ENCODE data around the gene NR1D1. TPM values are rescaled to one million over a fixed set of nuclear protein-coding genes. Genes with fewer than 3 reads are reported as not detected.
A peak's percentile ranks its signal among the peaks of the same experiment; 100 is the strongest.

NR1D1 gene
- total RNA-seq, 2 experiments from 2014 or later = 6.7 to 7.3 TPM

- no peak overlapping the region for H3K4me3 Mint-ChIP-seq
These were observed 2.8 kb upstream of the NR1D1 start for GRCh38 chr17:40103071-40103661.

GRCh38 chr17:40101367-40102210 lies 1.2 kb upstream of the NR1D1 start:
- ChIA-PET CTCF (interaction anchor here (0.9 to 9.3 kb wide), 7 partner anchors 10 to 75 kb away, joined by 3 to 159 read pairs (median 6); partner anchors contain the start of gene CASC3), POLR2A (interaction anchor here (0.8 to 2.3 kb wide), 4 partner anchors 11 to 176 kb away, joined by 3 to 29 read pairs (median 6); partner anchors contain the start of gene MSL1)
- Mint-ChIP-seq H3K36me3 (peaks cover 6% of the 10 kb centered on the region), H3K4me1 (ENCODE audit: low read depth) (peaks cover 87% of the 10 kb centered on the region), H3K4me3 (no peak overlapping the region), H3K27ac (peak overlapping the region; percentile 91), H3K9me3 (no peaks in the 10 kb centered on the region), H3K27me3 (no peaks in the 10 kb centered on the region)
- DNase-seq = no peak
- intact Hi-C loops (cut with micrococcal nuclease) = no loop called here

More at GRCh38 chr17:40103071-40103661, 2.8 kb upstream of the NR1D1 start:
- no peak for DNase-seq
- ChIA-PET CTCF (interaction anchor here (0.6 to 9.3 kb wide), 7 partner anchors 8 to 65 kb away, joined by 3 to 159 read pairs (median 6); no protein-coding TSS in a partner anchor), POLR2A (interaction anchor here (0.5 to 0.7 kb wide), 3 partner anchors 49 to 209 kb away, joined by 3 to 4 read pairs (median 3); no protein-coding TSS in a partner anchor)
- no peaks in the 10 kb centered on the region for H3K36me3 Mint-ChIP-seq
- peaks cover 87% of the 10 kb centered on the region for H3K4me1 Mint-ChIP-seq (ENCODE audit: low read depth)
- H3K27me3 Mint-ChIP-seq = no peaks in the 10 kb centered on the region
- intact Hi-C loops (cut with micrococcal nuclease) = no loop called here
- H3K9me3 Mint-ChIP-seq = no peaks in the 10 kb centered on the region
- H3K27ac Mint-ChIP-seq = peak overlapping the region; percentile 75

GRCh38 chr17:40100669-40101366 lies 429 bp upstream of the NR1D1 start:
- POLR2A ChIA-PET = interaction anchor here (0.6 to 2.3 kb wide), 7 partner anchors 9 to 1444 kb away, joined by 3 to 29 read pairs (median 4); partner anchors contain the start of genes CASC3 and MSL1

GRCh38 chr17:40099619-40100418 lies 570 bp downstream of the NR1D1 start:
- intact Hi-C loops (cut with micrococcal nuclease) = loop anchor here (1.0 to 5.0 kb wide), 3 partner anchors 187 to 328 kb away; partner anchors contain the start of gene CDC6
- POLR2A ChIA-PET = interaction anchor here (0.9 to 2.3 kb wide), 7 partner anchors 10 to 119 kb away, joined by 3 to 29 read pairs (median 5); partner anchors contain the start of genes CASC3, MSL1, PSMD3 and WIPF2

More at GRCh38 chr17:40100669-40101366, 429 bp upstream of the NR1D1 start:
- no peaks in the 10 kb centered on the region for H3K9me3 Mint-ChIP-seq
- peaks cover 87% of the 10 kb centered on the region for H3K4me1 Mint-ChIP-seq (ENCODE audit: low read depth)
- H3K36me3 Mint-ChIP-seq = peaks cover 11% of the 10 kb centered on the region
- peak; percentile 96 for DNase-seq
- H3K27ac Mint-ChIP-seq = peak overlapping the region; percentile 91
- peak overlapping the region; percentile 88 for H3K4me3 Mint-ChIP-seq
- CTCF ChIA-PET = interaction anchor here (0.7 to 9.3 kb wide), 6 partner anchors 11 to 119 kb away, joined by 3 to 159 read pairs (median 6); partner anchors contain the start of gene CASC3
- no peaks in the 10 kb centered on the region for H3K27me3 Mint-ChIP-seq
- intact Hi-C loops (cut with micrococcal nuclease) = no loop called here

GRCh38 chr17:40098846-40099618 lies 1.4 kb downstream of the NR1D1 start:
- DNase-seq = peak; percentile 99
- Mint-ChIP-seq H3K4me3 (peak overlapping the region; percentile 88), H3K27me3 (no peaks in the 10 kb centered on the region), H3K9me3 (no peaks in the 10 kb centered on the region), H3K36me3 (peaks cover 26% of the 10 kb centered on the region), H3K4me1 (ENCODE audit: low read depth) (peaks cover 85% of the 10 kb centered on the region), H3K27ac (peak overlapping the region; percentile 91)
- ChIA-PET POLR2A (interaction anchor here (1.0 to 2.1 kb wide), 7 partner anchors 12 to 120 kb away, joined by 3 to 15 read pairs (median 4); partner anchors contain the start of genes PSMD3 and WIPF2), CTCF (interaction anchor here (0.8 to 9.3 kb wide), 9 partner anchors 8 to 118 kb away, joined by 3 to 159 read pairs (median 4); partner anchors contain the start of genes PSMD3 and THRA)
- intact Hi-C loops (cut with micrococcal nuclease) = loop anchor here (1.0 to 5.0 kb wide), 3 partner anchors 188 to 327 kb away; partner anchors contain the start of gene CDC6

More at GRCh38 chr17:40099619-40100418, 570 bp downstream of the NR1D1 start:
- peaks cover 19% of the 10 kb centered on the region for H3K36me3 Mint-ChIP-seq
- CTCF ChIA-PET = interaction anchor here (0.7 to 9.3 kb wide), 9 partner anchors 10 to 118 kb away, joined by 3 to 159 read pairs (median 5); no protein-coding TSS in a partner anchor
- H3K27ac Mint-ChIP-seq = peak overlapping the region; percentile 91
- H3K4me1 Mint-ChIP-seq (ENCODE audit: low read depth) = peaks cover 87% of the 10 kb centered on the region
- H3K27me3 Mint-ChIP-seq = no peaks in the 10 kb centered on the region
- peak overlapping the region; percentile 88 for H3K4me3 Mint-ChIP-seq
- no peaks in the 10 kb centered on the region for H3K9me3 Mint-ChIP-seq
- no peak for DNase-seq

- Mint-ChIP-seq H3K36me3 (peaks cover 30% of the 10 kb centered on the region), H3K4me1 (ENCODE audit: low read depth) (peaks cover 82% of the 10 kb centered on the region), H3K4me3 (peak overlapping the region; percentile 88), H3K9me3 (no peaks in the 10 kb centered on the region), H3K27ac (peak overlapping the region; percentile 91), H3K27me3 (no peaks in the 10 kb centered on the region)
- peak; percentile 60 for DNase-seq
- CTCF ChIA-PET = interaction anchor here (1.1 to 9.3 kb wide), 7 partner anchors 9 to 118 kb away, joined by 3 to 159 read pairs (median 6); partner anchors contain the start of genes PSMD3 and THRA
- intact Hi-C loops (cut with micrococcal nuclease) = loop anchor here (2.0 to 5.0 kb wide), 4 partner anchors 23 to 326 kb away; partner anchors contain the start of gene MED24
- POLR2A ChIA-PET = interaction anchor here (1.0 to 2.1 kb wide), 5 partner anchors 13 to 55 kb away, joined by 3 to 15 read pairs (median 4); no protein-coding TSS in a partner anchor
These were observed 2.2 kb downstream of the NR1D1 start for GRCh38 chr17:40097931-40098845.

- ChIA-PET POLR2A (interaction anchor here (2.1 kb wide), 1 partner anchor 16 kb away, joined by 15 read pairs; no protein-coding TSS in a partner anchor), CTCF (interaction anchor here (9.3 kb wide), 2 partner anchors 14 to 22 kb away, joined by 52 to 159 read pairs; no protein-coding TSS in a partner anchor)
- DNase-seq = no peak
- Mint-ChIP-seq H3K27me3 (no peaks in the 10 kb centered on the region), H3K4me3 (peak overlapping the region; percentile 88), H3K4me1 (ENCODE audit: low read depth) (peaks cover 79% of the 10 kb centered on the region), H3K27ac (peak overlapping the region; percentile 91), H3K36me3 (peaks cover 30% of the 10 kb centered on the region), H3K9me3 (no peaks in the 10 kb centered on the region)
- intact Hi-C loops (cut with micrococcal nuclease) = loop anchor here (2.0 to 5.0 kb wide), 3 partner anchors 22 to 325 kb away; partner anchors contain the start of gene MED24
These were observed 3.3 kb downstream of the NR1D1 start for GRCh38 chr17:40097087-40097486.

GRCh38 chr17:40095944-40096791 lies 4.2 kb downstream of the NR1D1 start:
- Mint-ChIP-seq H3K4me1 (ENCODE audit: low read depth) (peaks cover 70% of the 10 kb centered on the region), H3K27ac (peak overlapping the region; percentile 91), H3K36me3 (peaks cover 30% of the 10 kb centered on the region), H3K9me3 (no peaks in the 10 kb centered on the region), H3K4me3 (peak overlapping the region; percentile 88), H3K27me3 (no peaks in the 10 kb centered on the region)
- intact Hi-C loops (cut with micrococcal nuclease) = loop anchor here (1.0 to 5.0 kb wide), 8 partner anchors 12 to 324 kb away; partner anchors contain the start of genes CASC3, MED24 and PSMD3
- ChIA-PET CTCF (interaction anchor here (1.2 to 9.3 kb wide), 4 partner anchors 10 to 94 kb away, joined by 3 to 159 read pairs (median 32); no protein-coding TSS in a partner anchor), POLR2A (interaction anchor here (0.6 to 1.0 kb wide), 2 partner anchors 44 to 299 kb away, joined by 3 read pairs; no protein-coding TSS in a partner anchor)
- peak; percentile 91 for DNase-seq
